Measurements from ENCODE around the gene CFAP73.
"Not testable (repeated sequence)": the region's sequence is repeated elsewhere in the genome, so short reads cannot be mapped to it uniquely, and the experiment has no call there.

CFAP73 gene

GRCh38 chr12:113112043-113112899, 37.3 kb upstream of the CFAP73 start:
- H3K27ac ChIP-seq: no peak overlapping the region
- no peak for DNase-seq (ENCODE audit: low spot score)
- ChIA-PET POLR2A (ENCODE audit: low non-redundant PET) (no interaction called here), CTCF (interaction anchor here (0.6 kb wide), 1 partner anchor 21 kb away, joined by 3 read pairs; no protein-coding TSS in a partner anchor)
- TF ChIP-seq CTCF (conservative IDR thresholded peaks at IDR 0.05; ENCODE audit: low read depth): no peak

- ChIA-PET POLR2A (ENCODE audit: low non-redundant PET) (no interaction called here), CTCF (no interaction called here)
These were observed 36.1 kb upstream of the CFAP73 start for GRCh38 chr12:113113397-113113796.

GRCh38 chr12:113114447-113115178, 34.9 kb upstream of the CFAP73 start:
- no peak for TF ChIP-seq CTCF (conservative IDR thresholded peaks at IDR 0.05; ENCODE audit: low read depth)
- no peak for DNase-seq (ENCODE audit: low spot score)
- ChIA-PET CTCF (interaction anchor here (0.6 kb wide), 1 partner anchor 64 kb away, joined by 4 read pairs; no protein-coding TSS in a partner anchor), POLR2A (ENCODE audit: low non-redundant PET) (no interaction called here)
- H3K27ac ChIP-seq: no peak overlapping the region

More at GRCh38 chr12:113113397-113113796, 36.1 kb upstream of the CFAP73 start:
- no peak for DNase-seq (ENCODE audit: low spot score)
- H3K27ac ChIP-seq: no peak overlapping the region
- TF ChIP-seq CTCF (conservative IDR thresholded peaks at IDR 0.05; ENCODE audit: low read depth): no peak

- POLR2A ChIA-PET (ENCODE audit: low non-redundant PET): no interaction called here
- DNase-seq (ENCODE audit: low spot score): no peak
- TF ChIP-seq CTCF (conservative IDR thresholded peaks at IDR 0.05; ENCODE audit: low read depth): no peak
- CTCF ChIA-PET: interaction anchor here (0.5 kb wide), 1 partner anchor 110 kb away, joined by 4 read pairs; no protein-coding TSS in a partner anchor
- no peak overlapping the region for H3K27ac ChIP-seq
These were observed 33.9 kb upstream of the CFAP73 start for GRCh38 chr12:113115455-113116126.

- CTCF ChIA-PET: interaction anchor here (0.7 kb wide), 1 partner anchor 1920 kb away, joined by 3 read pairs; no protein-coding TSS in a partner anchor
- no peak for DNase-seq (ENCODE audit: low spot score)
- POLR2A ChIA-PET (ENCODE audit: low non-redundant PET): no interaction called here
- H3K27ac ChIP-seq: no peak overlapping the region
- TF ChIP-seq CTCF (conservative IDR thresholded peaks at IDR 0.05; ENCODE audit: low read depth): no peak
These were observed 32.6 kb upstream of the CFAP73 start for GRCh38 chr12:113116875-113117274.

GRCh38 chr12:113117684-113118083, 31.8 kb upstream of the CFAP73 start:
- H3K27ac ChIP-seq; DNase-seq (ENCODE audit: low spot score); POLR2A ChIA-PET (ENCODE audit: low non-redundant PET): not testable (repeated sequence)
- CTCF ChIA-PET: interaction anchor here (0.7 kb wide), 1 partner anchor 1919 kb away, joined by 3 read pairs; no protein-coding TSS in a partner anchor
